ENCODE measurements around the gene RBMS3.

DNA sequence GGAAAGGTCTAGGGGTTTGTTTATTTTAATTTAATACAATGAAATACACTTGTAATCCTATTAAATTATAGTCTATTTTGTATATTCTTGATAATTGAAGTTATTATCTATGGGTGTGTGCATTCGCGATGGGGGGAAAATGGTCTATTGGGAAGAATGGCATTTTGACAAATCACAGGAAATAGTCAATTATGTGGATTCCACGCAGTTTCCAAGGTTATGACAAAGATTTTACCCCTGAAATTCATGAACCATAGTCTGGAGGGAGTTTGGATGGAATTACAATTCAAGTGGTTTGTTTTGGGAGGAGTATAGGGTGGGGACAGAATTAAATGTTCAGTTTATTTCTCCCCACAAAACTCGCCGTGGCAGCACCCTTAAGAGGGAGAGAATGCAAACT lies 66.5 kb downstream of the RBMS3 start:
- TF ChIP-seq CTCF (IDR thresholded peaks at IDR 0.05; ENCODE audit: insufficient read depth, low read depth, low read length) (no peak), EZH2 (IDR thresholded peaks at IDR 0.05; ENCODE audit: insufficient read depth, low read length) (no peak)
